Neural progenitor cell (in vitro differentiated cells): ENCODE data around the gene IL12A. TPM values are rescaled to one million over a fixed set of nuclear protein-coding genes. Genes with fewer than 3 reads are reported as not detected.

Source experiments
- DNase-seq: peaks from one replicate; pipeline ENCODE4 v3.0.0-alpha.2; 2016; ENCODE audit warnings: low spot score
- H2AFZ ChIP-seq: fragments of 200-600 bp; sonication (generic); replicated peaks from 2 replicates; pipeline ENCODE4 v1.6.1; 2016; ENCODE audit warnings: antibody characterized with exemption
- H3F3A ChIP-seq: fragments of 200-600 bp; sonication (generic); 2 replicates; pipeline ENCODE4 v1.6.1; 2016; ENCODE audit warnings: antibody characterized with exemption, low read depth
- H3K27ac ChIP-seq: fragments of 200-600 bp; sonication (generic); 2 replicates; pipeline ENCODE4 v1.5.1; 2016; ENCODE audit warnings: mild to moderate bottlenecking
- H3K27me3 ChIP-seq: fragments of 200-600 bp; sonication (generic); 2 replicates; pipeline ENCODE4 v1.6.1; 2016; ENCODE audit warnings: mild to moderate bottlenecking, moderate library complexity
- H3K36me3 ChIP-seq: fragments of 200-600 bp; sonication (generic); 2 replicates; pipeline ENCODE4 v1.5.1; 2016
- H3K4me1 ChIP-seq: fragments of 200-600 bp; sonication (generic); 2 replicates; pipeline ENCODE4 v1.6.1; 2016; ENCODE audit warnings: mixed run types
- H3K4me2 ChIP-seq: fragments of 200-600 bp; sonication (generic); 2 replicates; pipeline ENCODE4 v1.6.1; 2016
- H3K4me3 ChIP-seq: fragments of 200-600 bp; sonication (generic); 2 replicates; pipeline ENCODE4 v1.5.1; 2016
- H3K79me2 ChIP-seq: fragments of 200-600 bp; sonication (generic); 2 replicates; pipeline ENCODE4 v1.6.1; 2016; ENCODE audit warnings: low read depth
- H3K9ac ChIP-seq: fragments of 200-600 bp; sonication (generic); 2 replicates; pipeline ENCODE4 v1.6.1; 2016
- H3K9me3 ChIP-seq: fragments of 200-600 bp; sonication (generic); 2 replicates; pipeline ENCODE4 v1.5.1; 2016; ENCODE audit warnings: low read depth
- H4K20me1 ChIP-seq: fragments of 200-600 bp; sonication (generic); 2 replicates; pipeline ENCODE4 v1.6.1; 2016; ENCODE audit warnings: low read depth
- H3K27ac Mint-ChIP-seq: 3 replicates; pipeline ENCODE4 v1.8.0; 2021; ENCODE audit warnings: mixed read lengths
- H3K27me3 Mint-ChIP-seq: 2 replicates; pipeline ENCODE4 v1.8.0; 2022; ENCODE audit warnings: low read depth, mild to moderate bottlenecking, inconsistent platforms, moderate library complexity, mixed read lengths; ENCODE audit not compliant: insufficient read depth
- H3K36me3 Mint-ChIP-seq: 3 replicates; pipeline ENCODE4 v1.8.0; 2021; ENCODE audit warnings: mixed read lengths
- H3K4me1 Mint-ChIP-seq: 3 replicates; pipeline ENCODE4 v1.8.0; 2021; ENCODE audit warnings: mixed read lengths
- H3K4me3 Mint-ChIP-seq: 3 replicates; pipeline ENCODE4 v1.8.0; 2021; ENCODE audit warnings: mild to moderate bottlenecking, moderate library complexity, mixed read lengths
- H3K9me3 Mint-ChIP-seq: 3 replicates; pipeline ENCODE4 v1.8.0; 2020; ENCODE audit warnings: mixed read lengths
- CTCF ChIP-seq: fragments of 200-600 bp; sonication (generic); IDR thresholded peaks from 2 replicates; pipeline ENCODE4 v1.5.1; 2017; ENCODE audit warnings: antibody characterized with exemption, mild to moderate bottlenecking
- EZH2 ChIP-seq: fragments of 200-600 bp; sonication (generic); IDR thresholded peaks from 2 replicates; pipeline ENCODE4 v1.6.1; 2017; ENCODE audit warnings: antibody characterized with exemption, mild to moderate bottlenecking, moderate library complexity
- EZH2phosphoT487 ChIP-seq: fragments of 200-600 bp; sonication (generic); IDR thresholded peaks from 2 replicates; pipeline ENCODE4 v1.6.1; 2017; ENCODE audit warnings: antibody characterized with exemption
- total RNA-seq: library from RNA; depleted of rRNA; stranded (reverse); fragments of >200 nt; gene quantifications from 2 replicates; pipeline ENCODE4 v1.2.3, GENCODE V29; 2015; ENCODE audit warnings: low replicate concordance

The IL12A gene
- total RNA-seq, 1 donor from 2014 or later: 0.79 TPM

- no peak overlapping the region for H2AFZ ChIP-seq
- Mint-ChIP-seq H3K36me3 (no peaks in the 10 kb centered on the region), H3K9me3 (no peaks in the 10 kb centered on the region), H3K27ac (no peak overlapping the region), H3K4me1 (peaks cover 6% of the 10 kb centered on the region), H3K27me3 (peaks cover 3% of the 10 kb centered on the region), H3K4me3 (no peak overlapping the region)
- H3K27me3 ChIP-seq: no peaks in the 10 kb centered on the region
- no peaks in the 10 kb centered on the region for H4K20me1 ChIP-seq
- H3K9me3 ChIP-seq: no peaks in the 10 kb centered on the region
- no peaks in the 10 kb centered on the region for H3K36me3 ChIP-seq
- H3K4me2 ChIP-seq: no peak overlapping the region
- H3K27ac ChIP-seq: no peak overlapping the region
- H3K9ac ChIP-seq: no peak overlapping the region
- no peak for DNase-seq
- H3F3A ChIP-seq: no peaks in the 10 kb centered on the region
- H3K4me3 ChIP-seq: no peak overlapping the region
- H3K79me2 ChIP-seq: no peaks in the 10 kb centered on the region
- H3K4me1 ChIP-seq: peaks cover 5% of the 10 kb centered on the region
- no peak for TF ChIP-seq CTCF
- TF ChIP-seq EZH2: no peak
- no peak for TF ChIP-seq EZH2phosphoT487
Measured at GRCh38 chr3:159950156-159950898, 38.3 kb upstream of the IL12A start.

GRCh38 chr3:159951540-159951939, 37.1 kb upstream of the IL12A start:
- H3K27me3 ChIP-seq: no peaks in the 10 kb centered on the region
- H3K27me3 Mint-ChIP-seq: peaks cover 5% of the 10 kb centered on the region

GRCh38 chr3:159953325-159954085, 35.1 kb upstream of the IL12A start:
- no peak overlapping the region for H3K9ac ChIP-seq
- no peak overlapping the region for H3K4me3 ChIP-seq
- H3K36me3 ChIP-seq: no peaks in the 10 kb centered on the region
- DNase-seq: no peak
- H3K4me2 ChIP-seq: no peak overlapping the region
- no peaks in the 10 kb centered on the region for H3K79me2 ChIP-seq
- H2AFZ ChIP-seq: no peak overlapping the region
- Mint-ChIP-seq H3K27ac (no peak overlapping the region), H3K4me3 (no peak overlapping the region), H3K4me1 (peaks cover 6% of the 10 kb centered on the region), H3K9me3 (peaks cover 3% of the 10 kb centered on the region), H3K36me3 (no peaks in the 10 kb centered on the region), H3K27me3 (peaks cover 5% of the 10 kb centered on the region)
- H3K27ac ChIP-seq: no peak overlapping the region
- peaks cover 4% of the 10 kb centered on the region for H3K4me1 ChIP-seq
- TF ChIP-seq EZH2 (no peak), CTCF (no peak), EZH2phosphoT487 (no peak)
- H3K9me3 ChIP-seq: no peaks in the 10 kb centered on the region
- H3K27me3 ChIP-seq: no peaks in the 10 kb centered on the region
- H4K20me1 ChIP-seq: no peaks in the 10 kb centered on the region
- H3F3A ChIP-seq: no peaks in the 10 kb centered on the region

More at GRCh38 chr3:159951540-159951939, 37.1 kb upstream of the IL12A start:
- H3K4me3 ChIP-seq: no peak overlapping the region
- no peaks in the 10 kb centered on the region for H4K20me1 ChIP-seq
- no peak overlapping the region for H3K27ac ChIP-seq
- H2AFZ ChIP-seq: no peak overlapping the region
- no peak overlapping the region for H3K4me2 ChIP-seq
- H3K4me1 Mint-ChIP-seq: peaks cover 6% of the 10 kb centered on the region
- no peak overlapping the region for H3K27ac Mint-ChIP-seq
- DNase-seq: no peak
- no peaks in the 10 kb centered on the region for H3K36me3 ChIP-seq
- H3K36me3 Mint-ChIP-seq: no peaks in the 10 kb centered on the region
- H3K9me3 Mint-ChIP-seq: no peaks in the 10 kb centered on the region
- no peak overlapping the region for H3K9ac ChIP-seq
- peaks cover 5% of the 10 kb centered on the region for H3K4me1 ChIP-seq
- no peak for TF ChIP-seq CTCF
- no peak for TF ChIP-seq EZH2
- TF ChIP-seq EZH2phosphoT487: no peak
- H3F3A ChIP-seq: no peaks in the 10 kb centered on the region
- no peaks in the 10 kb centered on the region for H3K79me2 ChIP-seq
- no peaks in the 10 kb centered on the region for H3K9me3 ChIP-seq
- H3K4me3 Mint-ChIP-seq: no peak overlapping the region
